SU-DHL-6 (cell line): ENCODE measurements around the gene TMEM239.

Source experiments
- H2AFZ ChIP-seq: fragments of 200-600 bp; sonication (generic); 2 replicates; pipeline ENCODE4 v1.6.1; 2014; ENCODE audit warnings: low read depth, mild to moderate bottlenecking, moderate library complexity, mixed read lengths, antibody characterized with exemption, low read length; ENCODE audit not compliant: severe bottlenecking
- H3F3A ChIP-seq: fragments of 200-600 bp; shearing (Covaris generic); 2 replicates; pipeline ENCODE4 v1.6.0; 2016; ENCODE audit warnings: antibody characterized with exemption, mild to moderate bottlenecking; ENCODE audit not compliant: insufficient read depth
- H3K27ac ChIP-seq: fragments of 200-600 bp; sonication (generic); 2 replicates; pipeline ENCODE4 v1.5.1; 2016; ENCODE audit warnings: low read depth, mild to moderate bottlenecking, low read length, moderate library complexity, mixed read lengths
- H3K27me3 ChIP-seq: fragments of 200-600 bp; sonication (generic), shearing (Covaris generic); 2 replicates; pipeline ENCODE4 v1.6.0; 2014; ENCODE audit warnings: mild to moderate bottlenecking, low read length
- H3K36me3 ChIP-seq: fragments of 200-600 bp; sonication (generic); 2 replicates; pipeline ENCODE4 v1.6.1; 2014; ENCODE audit warnings: mild to moderate bottlenecking, low read length, mixed read lengths
- H3K4me2 ChIP-seq: fragments of 300-600, 200-600 bp; shearing (Covaris generic), sonication (generic); 2 replicates; pipeline ENCODE4 v1.6.0; 2014; ENCODE audit warnings: low read length, low read depth, mild to moderate bottlenecking; ENCODE audit not compliant: poor library complexity, severe bottlenecking
- H3K4me3 ChIP-seq: fragments of 200-600 bp; sonication (generic); 2 replicates; pipeline ENCODE4 v1.5.1; 2014; ENCODE audit warnings: antibody characterized with exemption, low read length, mild to moderate bottlenecking, mixed read lengths; ENCODE audit not compliant: insufficient read depth, poor library complexity, severe bottlenecking
- H3K79me2 ChIP-seq: fragments of 200-600 bp; sonication (generic); 2 replicates; pipeline ENCODE4 v1.6.1; 2014; ENCODE audit warnings: mild to moderate bottlenecking, low read length, moderate library complexity; ENCODE audit not compliant: insufficient read depth
- H3K9ac ChIP-seq: fragments of 200-600 bp; sonication (generic); 2 replicates; pipeline ENCODE4 v1.7.0; 2014; ENCODE audit warnings: mild to moderate bottlenecking, low read length
- H3K9me2 ChIP-seq: fragments of 200-600 bp; sonication (generic); replicated peaks from 2 replicates; pipeline ENCODE4 v1.6.1; 2014; ENCODE audit warnings: low read length; ENCODE audit not compliant: insufficient read depth
- H3K9me3 ChIP-seq: fragments of 200-600 bp; sonication (generic); 2 replicates; pipeline ENCODE4 v1.6.1; 2014; ENCODE audit warnings: low read length, mixed read lengths; ENCODE audit not compliant: insufficient read depth
- H4K20me1 ChIP-seq: fragments of 200-600 bp; sonication (generic); 2 replicates; pipeline ENCODE4 v1.6.1; 2014; ENCODE audit warnings: low read depth, mild to moderate bottlenecking, antibody characterized with exemption, low read length, moderate library complexity, mixed read lengths
- EZH2phosphoT487 ChIP-seq: fragments of 200-600 bp; sonication (generic), shearing (Covaris generic); conservative IDR thresholded peaks from 2 replicates; pipeline ENCODE4 v1.6.1; 2018; ENCODE audit warnings: mild to moderate bottlenecking, antibody characterized with exemption, low read length, moderate library complexity, mixed read lengths
- TF ChIP-seq, protein P1 (sequence below): fragments of 200-600 bp; sonication (generic); IDR thresholded peaks from one replicate; pipeline ENCODE4 v1.5.1; 2017; ENCODE audit warnings: antibody characterized with exemption, mild to moderate bottlenecking, low read length, moderate library complexity; ENCODE audit not compliant: insufficient read depth, poor library complexity, severe bottlenecking

Gene TMEM239

DNA sequence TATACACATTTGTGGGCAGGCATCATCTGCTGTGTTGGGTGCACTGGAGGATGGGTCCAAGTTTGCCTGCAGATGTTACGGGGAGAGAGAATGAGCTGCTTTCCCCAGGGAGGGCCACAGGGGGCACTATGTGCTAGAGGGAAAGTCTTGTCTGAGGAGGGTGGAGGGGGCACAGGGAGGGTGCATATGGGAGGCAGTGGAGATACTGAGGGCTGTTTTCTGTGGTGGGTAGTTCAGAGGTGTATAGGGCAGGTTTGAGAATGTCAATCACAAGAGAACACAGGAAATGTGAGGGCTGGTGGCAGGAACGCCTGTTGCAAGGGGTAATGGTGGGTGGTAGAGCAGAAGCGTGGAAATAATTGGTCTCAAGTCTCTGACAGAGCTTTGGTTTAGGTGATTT is 49.5 kb downstream of the TMEM239 start:
- Histone ChIP-seq H3K79me2 (no peaks in the 10 kb centered on the region), H3K4me2 (no peak overlapping the region), H3K4me3 (no peak overlapping the region), H3K27me3 (no peaks in the 10 kb centered on the region), H3K27ac (no peak overlapping the region), H3K9me3 (no peaks in the 10 kb centered on the region), H3K9me2 (no peaks in the 10 kb centered on the region), H2AFZ (no peak overlapping the region), H4K20me1 (no peaks in the 10 kb centered on the region), H3K36me3 (no peaks in the 10 kb centered on the region), H3K9ac (no peak overlapping the region), H3F3A (no peaks in the 10 kb centered on the region)
- TF ChIP-seq EZH2phosphoT487: no peak
- TF ChIP-seq, protein P1, sequence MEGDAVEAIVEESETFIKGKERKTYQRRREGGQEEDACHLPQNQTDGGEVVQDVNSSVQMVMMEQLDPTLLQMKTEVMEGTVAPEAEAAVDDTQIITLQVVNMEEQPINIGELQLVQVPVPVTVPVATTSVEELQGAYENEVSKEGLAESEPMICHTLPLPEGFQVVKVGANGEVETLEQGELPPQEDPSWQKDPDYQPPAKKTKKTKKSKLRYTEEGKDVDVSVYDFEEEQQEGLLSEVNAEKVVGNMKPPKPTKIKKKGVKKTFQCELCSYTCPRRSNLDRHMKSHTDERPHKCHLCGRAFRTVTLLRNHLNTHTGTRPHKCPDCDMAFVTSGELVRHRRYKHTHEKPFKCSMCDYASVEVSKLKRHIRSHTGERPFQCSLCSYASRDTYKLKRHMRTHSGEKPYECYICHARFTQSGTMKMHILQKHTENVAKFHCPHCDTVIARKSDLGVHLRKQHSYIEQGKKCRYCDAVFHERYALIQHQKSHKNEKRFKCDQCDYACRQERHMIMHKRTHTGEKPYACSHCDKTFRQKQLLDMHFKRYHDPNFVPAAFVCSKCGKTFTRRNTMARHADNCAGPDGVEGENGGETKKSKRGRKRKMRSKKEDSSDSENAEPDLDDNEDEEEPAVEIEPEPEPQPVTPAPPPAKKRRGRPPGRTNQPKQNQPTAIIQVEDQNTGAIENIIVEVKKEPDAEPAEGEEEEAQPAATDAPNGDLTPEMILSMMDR: no peak

- TF ChIP-seq, protein P1: no peak
- no peak overlapping the region for H3K9ac ChIP-seq
Measured at GRCh38 chr20:2866236-2866635, 50.1 kb downstream of the TMEM239 start.

DNA sequence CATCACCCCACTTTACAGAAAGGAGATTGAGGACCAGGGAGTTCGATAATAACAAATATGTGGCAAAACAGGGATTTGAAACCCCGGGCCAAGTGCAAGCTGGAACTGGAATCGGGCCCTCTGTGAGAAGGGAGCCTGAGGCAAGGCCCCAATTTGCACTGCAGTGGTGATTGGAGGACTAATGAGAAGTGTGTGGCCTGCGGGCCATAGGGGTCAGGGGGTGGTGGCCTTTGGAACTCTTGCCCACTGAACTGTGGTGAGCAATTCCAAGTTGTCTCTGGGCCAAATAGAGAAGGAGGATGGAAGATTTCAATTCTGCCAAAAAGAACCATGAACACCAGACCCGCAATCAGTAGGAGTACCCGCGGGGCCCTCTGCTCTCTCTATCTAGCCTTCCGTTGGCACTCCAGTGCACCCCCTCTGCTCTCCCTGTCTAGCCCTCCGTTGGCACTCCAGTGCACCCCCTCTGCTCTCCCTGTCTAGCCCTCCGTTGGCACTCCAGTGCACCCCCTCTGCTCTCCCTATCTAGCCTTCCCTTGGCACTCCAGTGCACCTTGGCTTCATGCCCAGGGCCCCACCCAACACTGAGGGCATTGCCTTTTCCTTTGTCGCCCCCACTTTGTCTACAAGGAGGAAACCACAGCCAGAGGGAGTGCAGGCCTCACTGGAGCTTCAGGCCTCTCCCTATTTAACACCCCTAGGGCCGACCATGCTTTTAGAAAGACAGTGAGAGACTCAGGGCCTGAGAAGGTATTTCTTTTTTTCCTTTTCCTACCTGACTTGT is 51.1 kb downstream of the TMEM239 start:
- Histone ChIP-seq H3K79me2 (no peaks in the 10 kb centered on the region), H2AFZ (no peak overlapping the region), H3K9me3 (no peaks in the 10 kb centered on the region), H3K4me2 (no peak overlapping the region), H3K4me3 (no peak overlapping the region), H3K27ac (no peak overlapping the region), H3F3A (0 out of 2 replicates have a peak, but pooled peaks cover 6% of the 10 kb centered on the region), H3K27me3 (no peaks in the 10 kb centered on the region), H3K9ac (no peak overlapping the region), H4K20me1 (no peaks in the 10 kb centered on the region), H3K36me3 (no peaks in the 10 kb centered on the region), H3K9me2 (no peaks in the 10 kb centered on the region)
- TF ChIP-seq EZH2phosphoT487: no peak
- TF ChIP-seq, protein P1: no peak

More at GRCh38 chr20:2866236-2866635, 50.1 kb downstream of the TMEM239 start:
- H3K9me2 ChIP-seq: no peaks in the 10 kb centered on the region
- no peak overlapping the region for H3K4me3 ChIP-seq
- no peak overlapping the region for H2AFZ ChIP-seq
- 0 out of 2 replicates have a peak, but pooled peaks cover 2% of the 10 kb centered on the region for H3F3A ChIP-seq
- no peak overlapping the region for H3K4me2 ChIP-seq
- no peaks in the 10 kb centered on the region for H3K36me3 ChIP-seq
- H3K9me3 ChIP-seq: no peaks in the 10 kb centered on the region
- no peak overlapping the region for H3K27ac ChIP-seq
- no peaks in the 10 kb centered on the region for H3K79me2 ChIP-seq
- H3K27me3 ChIP-seq: no peaks in the 10 kb centered on the region
- H4K20me1 ChIP-seq: no peaks in the 10 kb centered on the region
